Activated CD4-positive, alpha-beta T cell treated with anti-CD3 and anti-CD28 coated beads, Interleukin-2, amount 10 ng/mL, durations not matched to agents 24 days and 14 days (primary cell): ENCODE results near the gene RXRA. TPM values are rescaled to one million over a fixed set of nuclear protein-coding genes. Genes with fewer than 3 reads are reported as not detected.

ENCODE experiments used
- DNase-seq: peaks from one replicate; pipeline ENCODE4 v3.0.0; 2022
- H3K27ac Mint-ChIP-seq: one replicate; pipeline ENCODE4 v1.8.0; 2022; ENCODE audit warnings: mild to moderate bottlenecking, mixed read lengths
- H3K27me3 Mint-ChIP-seq: one replicate; pipeline ENCODE4 v1.8.0; 2022; ENCODE audit warnings: mixed read lengths
- H3K36me3 Mint-ChIP-seq: one replicate; pipeline ENCODE4 v1.8.0; 2022; ENCODE audit warnings: low read depth, mild to moderate bottlenecking, mixed read lengths
- H3K4me1 Mint-ChIP-seq: one replicate; pipeline ENCODE4 v1.8.0; 2021; ENCODE audit warnings: mixed read lengths
- H3K4me3 Mint-ChIP-seq: one replicate; pipeline ENCODE4 v1.8.0; 2022; ENCODE audit warnings: mild to moderate bottlenecking, moderate library complexity, mixed read lengths
- H3K9me3 Mint-ChIP-seq: one replicate; pipeline ENCODE4 v1.8.0; 2021; ENCODE audit warnings: mixed read lengths
- intact Hi-C: fragments of 100-400 bp; cut with micrococcal nuclease; formaldehyde crosslinking; loops from one replicate; pipeline ENCODE4 v1.15.1; 2023
- total RNA-seq: library from RNA; stranded (reverse); gene quantifications from 2 replicates; pipeline ENCODE4 v1.2.3, GENCODE V29; 2022

The RXRA gene
- total RNA-seq, 1 donor from 2014 or later: 4.8 TPM

DNA sequence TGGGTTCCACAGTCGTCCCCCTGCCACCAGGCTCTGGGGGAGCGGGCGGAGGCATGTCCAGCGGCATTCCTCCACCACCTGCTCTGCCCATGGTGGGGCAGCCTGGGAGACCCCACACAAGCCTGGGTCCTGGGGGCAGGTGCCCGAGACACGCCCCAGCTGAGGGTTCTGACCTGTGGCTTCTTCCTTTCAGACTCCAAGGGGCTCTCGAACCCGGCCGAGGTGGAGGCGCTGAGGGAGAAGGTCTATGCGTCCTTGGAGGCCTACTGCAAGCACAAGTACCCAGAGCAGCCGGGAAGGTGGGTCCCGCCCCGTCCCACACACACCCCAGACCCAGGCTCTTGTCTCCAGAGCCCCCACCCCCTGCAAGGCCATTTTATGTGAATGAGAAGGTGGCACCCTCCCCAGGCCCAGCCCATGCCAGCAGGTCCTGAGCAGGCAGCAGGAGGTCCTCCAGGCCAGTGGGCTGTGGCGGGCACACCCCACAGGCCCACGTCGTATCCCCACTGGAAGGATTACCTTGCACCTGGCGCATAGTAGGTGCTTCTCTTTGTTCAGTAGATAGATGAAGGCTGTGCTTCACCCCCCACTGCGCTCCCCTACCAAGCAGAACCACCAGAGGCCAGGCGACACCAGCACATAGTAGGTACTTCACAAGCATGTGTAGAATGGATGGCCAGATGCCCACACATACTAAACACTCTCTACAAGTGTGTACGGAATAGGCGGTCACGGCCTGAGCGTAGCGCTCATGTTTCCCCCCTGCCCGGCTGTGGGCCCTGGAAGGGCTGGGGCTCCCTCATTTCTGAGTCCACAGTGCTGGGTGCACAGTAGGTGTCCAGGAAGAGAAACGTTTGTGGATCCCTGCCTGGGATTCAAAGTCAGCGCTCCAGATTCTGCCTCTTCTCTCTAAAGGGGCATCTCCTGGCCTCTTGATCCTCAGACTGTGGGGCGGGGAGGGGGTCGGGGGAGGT, 107.9 kb downstream of the RXRA start:
- H3K4me1 Mint-ChIP-seq: no peaks in the 10 kb centered on the region
- intact Hi-C loops: no loop called here
- no peak for DNase-seq
- H3K36me3 Mint-ChIP-seq: no peaks in the 10 kb centered on the region
- no peaks in the 10 kb centered on the region for H3K9me3 Mint-ChIP-seq
- H3K4me3 Mint-ChIP-seq: no peak overlapping the region
- H3K27ac Mint-ChIP-seq: no peak overlapping the region
- no peaks in the 10 kb centered on the region for H3K27me3 Mint-ChIP-seq

DNA sequence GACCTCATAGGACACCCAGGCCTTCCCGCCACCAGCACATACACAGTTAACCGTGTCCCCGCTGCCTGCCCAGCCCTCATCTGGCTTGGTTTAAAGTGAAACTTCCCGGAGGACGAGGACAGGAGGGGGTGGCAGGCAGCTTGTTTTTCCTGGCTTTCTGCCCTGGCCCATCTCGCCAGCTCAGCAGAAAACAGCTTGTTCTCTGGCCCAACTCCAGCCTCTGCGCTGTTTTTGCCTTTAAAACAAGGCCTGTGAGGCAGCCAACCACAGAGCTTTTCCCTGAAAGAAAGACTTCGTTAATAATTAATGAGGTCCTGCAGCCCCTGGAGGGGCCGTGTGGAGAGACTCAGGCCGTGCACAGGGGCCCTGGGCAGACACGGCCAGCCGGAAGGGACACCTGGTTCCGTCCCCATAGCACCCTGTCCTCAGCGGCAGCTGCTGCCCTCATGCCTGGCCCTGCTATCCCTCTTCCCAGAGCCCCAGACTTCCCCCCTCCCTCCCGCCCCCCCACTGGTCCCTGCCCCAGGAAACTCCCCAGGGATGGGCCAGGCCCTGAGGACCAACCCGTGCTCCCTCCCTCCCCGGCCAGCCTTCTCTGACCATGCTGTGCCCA, 108.7 kb downstream of the RXRA start:
- intact Hi-C loops: no loop called here
- no peaks in the 10 kb centered on the region for H3K36me3 Mint-ChIP-seq
- no peak overlapping the region for H3K4me3 Mint-ChIP-seq
- H3K9me3 Mint-ChIP-seq: no peaks in the 10 kb centered on the region
- H3K27ac Mint-ChIP-seq: no peak overlapping the region
- H3K27me3 Mint-ChIP-seq: no peaks in the 10 kb centered on the region
- H3K4me1 Mint-ChIP-seq: no peaks in the 10 kb centered on the region
- DNase-seq: no peak

DNA sequence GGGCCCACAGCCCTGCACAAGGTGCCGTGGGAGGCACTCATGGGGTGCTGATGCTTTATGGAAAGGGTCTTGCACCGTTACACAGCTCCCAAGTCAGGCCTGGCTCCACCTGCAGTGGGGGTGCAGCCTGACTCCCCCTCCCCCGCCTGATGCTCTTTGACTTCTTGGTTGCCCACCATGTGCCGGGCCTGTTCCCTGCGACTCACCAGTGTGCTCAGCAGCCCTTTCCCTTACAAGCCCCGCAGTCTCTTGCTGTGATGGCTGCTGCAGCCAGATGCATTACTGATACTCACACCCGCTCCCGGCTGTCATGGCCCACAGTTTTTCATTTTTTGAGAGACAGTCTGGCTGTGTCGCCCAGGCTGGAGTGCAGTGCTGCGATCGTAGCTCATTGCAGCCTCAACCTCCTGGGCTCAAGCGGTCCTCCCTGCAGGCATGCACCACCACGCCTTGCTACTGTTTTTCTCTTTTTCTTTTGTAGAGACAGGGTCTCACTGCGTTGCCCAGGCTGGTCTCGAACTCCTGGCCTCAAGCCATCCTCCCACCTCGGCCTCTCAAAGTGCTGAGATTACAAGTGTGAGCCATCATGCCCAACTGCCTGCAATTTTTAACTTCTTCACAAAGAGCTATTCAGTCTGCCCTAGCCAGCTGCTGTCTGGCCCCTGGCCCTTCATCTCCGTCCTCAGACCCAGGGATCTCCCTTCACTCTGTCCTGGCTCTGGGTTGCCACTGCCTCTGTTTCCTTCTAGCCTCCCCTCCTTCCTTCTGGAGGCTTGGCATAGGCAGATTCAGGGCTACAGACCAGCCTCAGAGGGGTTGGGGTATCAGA, 109.5 kb downstream of the RXRA start:
- H3K27me3 Mint-ChIP-seq: peaks cover 1% of the 10 kb centered on the region
- H3K36me3 Mint-ChIP-seq: no peaks in the 10 kb centered on the region
- H3K9me3 Mint-ChIP-seq: no peaks in the 10 kb centered on the region
- H3K27ac Mint-ChIP-seq: no peak overlapping the region
- DNase-seq: no peak
- intact Hi-C loops: no loop called here
- H3K4me3 Mint-ChIP-seq: no peak overlapping the region
- no peaks in the 10 kb centered on the region for H3K4me1 Mint-ChIP-seq

DNA sequence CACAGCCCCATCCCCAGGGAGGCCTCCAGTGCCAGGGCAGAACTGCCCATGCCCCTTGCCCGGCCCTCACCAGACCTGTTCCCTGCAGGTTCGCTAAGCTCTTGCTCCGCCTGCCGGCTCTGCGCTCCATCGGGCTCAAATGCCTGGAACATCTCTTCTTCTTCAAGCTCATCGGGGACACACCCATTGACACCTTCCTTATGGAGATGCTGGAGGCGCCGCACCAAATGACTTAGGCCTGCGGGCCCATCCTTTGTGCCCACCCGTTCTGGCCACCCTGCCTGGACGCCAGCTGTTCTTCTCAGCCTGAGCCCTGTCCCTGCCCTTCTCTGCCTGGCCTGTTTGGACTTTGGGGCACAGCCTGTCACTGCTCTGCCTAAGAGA, 110.1 kb downstream of the RXRA start:
- Mint-ChIP-seq H3K27ac (no peak overlapping the region), H3K36me3 (no peaks in the 10 kb centered on the region), H3K27me3 (peaks cover 6% of the 10 kb centered on the region), H3K4me1 (no peaks in the 10 kb centered on the region), H3K9me3 (no peaks in the 10 kb centered on the region), H3K4me3 (no peak overlapping the region)
- intact Hi-C loops: no loop called here
- DNase-seq: no peak

DNA sequence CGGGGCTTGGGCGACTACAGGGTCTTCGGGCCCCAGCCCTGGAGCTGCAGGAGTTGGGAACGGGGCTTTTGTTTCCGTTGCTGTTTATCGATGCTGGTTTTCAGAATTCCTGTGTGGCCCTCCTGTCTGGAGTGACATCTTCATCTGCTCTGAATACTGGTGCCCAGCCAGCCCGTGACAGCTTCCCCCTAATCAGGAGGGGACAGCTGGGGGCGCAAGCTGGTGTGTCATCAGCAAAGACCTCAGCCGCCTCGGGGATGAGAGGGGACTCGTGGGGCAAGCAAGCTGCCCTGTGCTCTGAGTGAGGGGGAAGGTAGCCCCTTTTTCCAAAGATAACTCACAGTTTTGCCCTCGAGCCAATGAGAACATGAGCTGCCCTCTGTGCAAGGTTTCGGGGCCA, 110.7 kb downstream of the RXRA start:
- intact Hi-C loops: no loop called here
- Mint-ChIP-seq H3K9me3 (no peaks in the 10 kb centered on the region), H3K27ac (no peak overlapping the region), H3K36me3 (no peaks in the 10 kb centered on the region), H3K4me3 (no peak overlapping the region), H3K27me3 (peaks cover 7% of the 10 kb centered on the region), H3K4me1 (no peaks in the 10 kb centered on the region)
- DNase-seq: no peak

DNA sequence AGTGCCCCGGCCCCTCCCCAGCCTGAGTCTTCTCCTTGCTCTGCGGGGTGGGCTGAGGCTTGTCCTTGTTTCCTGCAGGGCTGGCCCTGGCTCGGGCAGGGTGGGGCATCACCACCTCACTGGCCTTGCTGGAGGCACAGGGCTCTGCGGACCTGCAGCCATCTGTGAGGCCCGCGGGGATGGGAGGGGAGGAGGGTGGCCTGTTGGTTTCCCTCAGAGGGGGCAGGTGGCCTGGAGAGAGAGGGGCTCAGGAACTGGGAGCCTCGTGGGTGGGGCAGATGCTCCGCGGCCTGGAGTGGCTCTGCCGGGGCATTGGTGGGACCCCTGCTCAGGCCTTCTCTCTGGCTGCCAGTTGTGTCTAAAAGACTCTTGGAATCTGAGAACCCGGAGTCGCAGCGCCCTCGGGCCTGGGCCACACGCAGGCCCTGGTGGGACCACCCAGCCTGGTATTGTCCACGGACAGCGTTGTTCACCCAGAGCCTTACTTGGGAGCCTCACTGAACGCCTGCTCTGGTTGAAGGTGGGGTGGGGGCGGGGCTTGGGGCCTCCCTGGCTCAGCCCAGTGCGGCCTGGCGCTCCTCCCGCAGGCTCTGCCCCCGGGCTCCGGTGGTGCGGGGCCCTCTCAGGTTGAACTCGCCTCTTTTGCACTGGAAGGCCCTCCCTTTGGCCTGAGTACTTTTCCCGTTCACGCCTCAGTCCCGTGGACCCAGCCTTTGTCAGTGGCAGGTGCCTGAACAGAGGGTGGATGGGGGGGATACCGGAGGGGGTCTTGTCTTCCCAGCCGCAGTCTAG, 111.3 kb downstream of the RXRA start:
- intact Hi-C loops: no loop called here
- peaks cover 7% of the 10 kb centered on the region for H3K27me3 Mint-ChIP-seq
- no peaks in the 10 kb centered on the region for H3K9me3 Mint-ChIP-seq

DNA sequence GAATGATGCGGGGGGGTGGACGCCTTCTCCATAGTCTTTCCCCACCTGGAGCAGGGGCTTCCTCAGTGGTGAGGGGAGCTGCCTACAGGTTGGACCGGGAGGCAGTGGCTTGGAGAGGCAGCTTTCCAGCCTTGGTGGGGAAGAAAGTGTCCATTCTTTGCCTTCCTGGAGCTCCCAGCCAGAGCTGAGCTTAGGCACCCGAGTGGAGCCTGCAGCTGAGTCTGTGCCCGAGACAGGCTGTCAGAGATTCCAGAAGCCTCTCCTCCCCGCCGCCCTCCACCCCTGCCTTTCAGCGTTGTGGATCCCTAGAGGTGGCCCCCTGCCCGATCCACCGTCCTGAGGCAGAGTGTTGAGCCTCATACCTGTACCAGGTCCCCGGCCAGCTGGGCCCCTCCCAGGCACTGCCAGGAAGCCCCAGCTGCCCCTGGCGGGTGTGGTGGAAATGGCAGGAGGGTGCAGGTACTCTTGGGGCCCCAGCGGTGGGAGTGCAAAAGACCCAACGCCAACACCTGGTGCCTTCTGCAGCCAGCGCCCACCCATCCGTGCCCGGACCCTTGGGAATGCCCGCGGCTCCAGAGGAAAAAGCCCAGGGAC, 112.0 kb downstream of the RXRA start:
- Mint-ChIP-seq H3K27ac (no peak overlapping the region), H3K4me1 (peaks cover 2% of the 10 kb centered on the region), H3K4me3 (no peak overlapping the region), H3K36me3 (no peaks in the 10 kb centered on the region), H3K9me3 (no peaks in the 10 kb centered on the region), H3K27me3 (peaks cover 7% of the 10 kb centered on the region)
- no peak for DNase-seq
- intact Hi-C loops: no loop called here

More for the DNA sequence above, 111.3 kb downstream of the RXRA start:
- DNase-seq: no peak
- Mint-ChIP-seq H3K4me3 (no peak overlapping the region), H3K27ac (no peak overlapping the region), H3K36me3 (no peaks in the 10 kb centered on the region), H3K4me1 (no peaks in the 10 kb centered on the region)

DNA sequence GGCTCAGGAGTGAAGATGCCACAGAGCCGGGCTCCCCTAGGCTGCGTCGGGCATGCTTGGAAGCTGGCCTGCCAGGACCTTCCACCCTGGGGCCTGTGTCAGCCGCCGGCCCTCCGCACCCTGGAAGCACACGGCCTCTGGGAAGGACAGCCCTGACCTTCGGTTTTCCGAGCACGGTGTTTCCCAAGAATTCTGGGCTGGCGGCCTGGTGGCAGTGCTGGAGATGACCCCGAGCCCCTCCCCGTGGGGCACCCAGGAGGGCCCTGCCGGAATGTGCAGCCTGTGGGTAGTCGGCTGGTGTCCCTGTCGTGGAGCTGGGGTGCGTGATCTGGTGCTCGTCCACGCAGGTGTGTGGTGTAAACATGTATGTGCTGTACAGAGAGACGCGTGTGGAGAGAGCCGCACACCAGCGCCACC, 113.1 kb downstream of the RXRA start:
- H3K36me3 Mint-ChIP-seq: no peaks in the 10 kb centered on the region
- no peak for DNase-seq
- peaks cover 7% of the 10 kb centered on the region for H3K27me3 Mint-ChIP-seq
- intact Hi-C loops: no loop called here
- H3K4me3 Mint-ChIP-seq: no peak overlapping the region
- no peaks in the 10 kb centered on the region for H3K9me3 Mint-ChIP-seq
- no peak overlapping the region for H3K27ac Mint-ChIP-seq
- peaks cover 6% of the 10 kb centered on the region for H3K4me1 Mint-ChIP-seq

DNA sequence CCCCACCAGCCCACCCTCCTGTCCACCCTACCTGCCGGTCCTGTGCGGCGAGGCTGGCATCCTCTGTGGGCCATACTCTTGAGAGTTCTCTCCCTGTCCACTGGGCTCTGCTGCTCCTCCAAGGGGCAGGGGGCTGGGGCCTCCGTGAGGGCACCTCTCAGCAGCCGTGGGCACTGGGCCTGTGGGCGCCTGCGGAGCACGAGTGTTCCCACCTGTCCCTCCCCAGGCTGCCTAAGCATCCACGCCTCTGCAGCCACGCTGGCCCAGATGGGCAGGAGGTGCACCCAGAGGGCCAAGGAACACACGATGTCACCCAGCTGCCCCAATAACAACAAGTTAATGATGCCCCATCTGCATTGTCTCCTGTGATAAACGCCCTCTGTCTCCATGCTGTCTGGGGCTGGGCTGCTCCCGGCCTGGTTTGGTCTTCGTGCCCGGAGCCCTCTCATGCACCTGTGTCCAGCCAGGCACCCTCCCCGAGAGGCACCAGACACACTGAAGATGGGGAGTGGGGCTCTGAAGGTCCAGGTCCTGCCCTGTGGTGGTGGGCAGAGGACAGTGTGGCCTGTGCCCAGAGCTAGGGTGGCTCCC, 114.5 kb downstream of the RXRA start:
- intact Hi-C loops: no loop called here
- H3K27ac Mint-ChIP-seq: no peak overlapping the region
- H3K9me3 Mint-ChIP-seq: peaks cover 4% of the 10 kb centered on the region
- no peak overlapping the region for H3K4me3 Mint-ChIP-seq
- H3K36me3 Mint-ChIP-seq: no peaks in the 10 kb centered on the region
- H3K4me1 Mint-ChIP-seq: peaks cover 6% of the 10 kb centered on the region
- H3K27me3 Mint-ChIP-seq: peaks cover 10% of the 10 kb centered on the region
- DNase-seq: no peak

DNA sequence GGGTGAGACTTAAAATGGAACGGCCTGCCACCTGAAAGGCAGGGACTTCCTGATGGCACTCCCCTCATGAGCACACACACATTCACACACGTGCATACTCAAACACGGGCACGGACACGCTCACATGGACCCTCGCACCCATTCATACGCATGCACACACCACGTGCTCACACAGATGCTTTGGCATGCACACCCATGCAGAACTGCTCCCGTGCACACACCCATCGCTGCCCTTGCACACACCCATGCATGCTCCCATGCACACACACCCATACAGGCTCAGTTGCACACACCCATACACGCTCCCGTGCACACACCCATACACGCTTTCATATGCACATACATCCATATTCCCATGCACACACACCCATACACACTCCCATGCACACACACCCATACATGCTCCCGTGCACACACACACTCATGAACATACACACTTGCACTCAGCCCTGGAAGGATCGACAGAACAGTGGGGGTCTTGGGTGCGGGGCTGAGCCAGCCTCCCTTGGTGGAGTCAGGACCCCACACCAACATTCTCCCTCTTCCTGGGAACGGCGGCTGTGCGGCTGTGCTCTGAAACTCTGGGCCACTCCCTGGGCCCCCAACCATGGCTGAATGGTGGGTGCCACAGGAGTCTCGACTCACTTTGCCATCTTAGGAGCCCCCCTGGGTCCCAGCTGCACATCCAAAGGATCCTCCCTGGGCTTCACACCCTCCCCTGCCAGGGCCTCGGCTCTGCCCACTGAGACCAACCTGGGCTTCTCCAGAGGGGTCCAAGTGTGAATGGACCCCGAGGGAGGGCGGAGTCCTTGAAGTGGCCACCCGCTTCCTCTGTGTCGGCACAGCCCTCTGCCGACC, 115.2 kb downstream of the RXRA start:
- Mint-ChIP-seq H3K27me3 (peaks cover 10% of the 10 kb centered on the region), H3K9me3 (peaks cover 4% of the 10 kb centered on the region), H3K27ac (no peak overlapping the region), H3K36me3 (no peaks in the 10 kb centered on the region), H3K4me1 (peaks cover 6% of the 10 kb centered on the region), H3K4me3 (no peak overlapping the region)
- intact Hi-C loops: loop anchor here (2.0 kb wide), 1 partner anchor 77 kb away; no protein-coding TSS in a partner anchor
- DNase-seq: no peak

DNA sequence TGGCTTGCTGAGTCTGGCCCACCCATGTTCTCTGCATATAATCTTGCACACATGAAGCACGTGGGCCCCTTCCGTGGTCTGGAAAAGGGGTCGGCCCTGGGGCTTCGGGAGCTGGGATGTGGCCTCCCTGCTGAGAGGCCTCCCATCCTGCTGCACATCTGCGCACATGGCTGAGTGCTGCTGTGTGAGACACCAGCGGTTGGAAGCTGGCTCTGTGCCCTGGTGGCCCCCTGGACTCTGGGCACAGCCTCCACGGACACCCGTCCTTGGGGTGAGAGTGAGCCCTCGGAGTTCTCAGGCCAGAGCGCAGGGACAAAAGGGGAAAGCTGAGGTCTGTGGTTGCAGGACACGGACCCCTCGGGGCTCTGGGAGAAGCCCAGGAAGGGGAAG, 115.8 kb downstream of the RXRA start:
- intact Hi-C loops: loop anchor here (2.0 kb wide), 1 partner anchor 77 kb away; no protein-coding TSS in a partner anchor
- Mint-ChIP-seq H3K4me3 (no peak overlapping the region), H3K36me3 (no peaks in the 10 kb centered on the region), H3K4me1 (peaks cover 6% of the 10 kb centered on the region), H3K9me3 (peaks cover 4% of the 10 kb centered on the region), H3K27ac (no peak overlapping the region), H3K27me3 (peaks cover 10% of the 10 kb centered on the region)
- DNase-seq: no peak
